Upper lobe of right lung (tissue), 1 donor: ENCODE measurements around the gene NEDD4L. TPM values are rescaled to one million over a fixed set of nuclear protein-coding genes. Genes with fewer than 3 reads are reported as not detected.

ENCODE experiments used
- ATAC-seq: fragments of 200-7000 bp; cut with Tn5 transposase; one replicate; pipeline ENCODE4 v1.9.1; 2020; ENCODE audit warnings: mild to moderate bottlenecking, moderate library complexity
- DNase-seq: peaks from one replicate; pipeline ENCODE4 v3.0.0-alpha.2; 2020
- H3K27ac ChIP-seq: fragments of 200-600 bp; one replicate; pipeline ENCODE4 v1.8.0; 2022
- H3K27me3 ChIP-seq: fragments of 200-600 bp; one replicate; pipeline ENCODE4 v1.8.0; 2022; ENCODE audit warnings: mild to moderate bottlenecking
- H3K36me3 ChIP-seq: fragments of 200-600 bp; one replicate; pipeline ENCODE4 v1.8.0; 2022
- H3K4me1 ChIP-seq: fragments of 200-600 bp; one replicate; pipeline ENCODE4 v1.8.0; 2022
- H3K4me3 ChIP-seq: fragments of 200-600 bp; one replicate; pipeline ENCODE4 v1.8.0; 2022; ENCODE audit warnings: mild to moderate bottlenecking
- H3K9me3 ChIP-seq: fragments of 200-600 bp; one replicate; pipeline ENCODE4 v1.8.0; 2022
- CTCF ChIP-seq: fragments of 200-600 bp; IDR thresholded peaks from one replicate; pipeline ENCODE4 v1.8.0; 2022; ENCODE audit warnings: antibody characterized with exemption
- intact Hi-C: fragments of 100-400 bp; cut with DNase I; formaldehyde crosslinking; loops from one replicate; pipeline ENCODE4 v1.11.0; 2022
- total RNA-seq: library from RNA; stranded (reverse); fragmentation: NEBNext Ultra II Directional; extraction: Animal tissue kit (Norgen Biotek cat#: 25700); gene quantifications from one replicate; pipeline ENCODE4 v1.2.1, GENCODE V29; 2021
- donor health status: DM: no; HTN: yes; CAD: no; lungs with severe emphysema.

The NEDD4L gene
- total RNA-seq, 1 donor from 2014 or later: 192 TPM

GRCh38 chr18:58157237-58157636 lies 113.2 kb downstream of the NEDD4L start:
- no peak for TF ChIP-seq CTCF
- H3K27me3 ChIP-seq: no peaks in the 10 kb centered on the region
- H3K4me1 ChIP-seq: no peaks in the 10 kb centered on the region
- H3K9me3 ChIP-seq: no peaks in the 10 kb centered on the region
- DNase-seq (no peak), ATAC-seq (no peak)
- H3K36me3 ChIP-seq: no peaks in the 10 kb centered on the region
- H3K27ac ChIP-seq: no peak overlapping the region
- intact Hi-C loops: no loop called here
- H3K4me3 ChIP-seq: no peak overlapping the region

GRCh38 chr18:58158008-58158407 lies 114.0 kb downstream of the NEDD4L start:
- intact Hi-C loops: no loop called here
- no peaks in the 10 kb centered on the region for H3K9me3 ChIP-seq
- ATAC-seq: no peak

DNA sequence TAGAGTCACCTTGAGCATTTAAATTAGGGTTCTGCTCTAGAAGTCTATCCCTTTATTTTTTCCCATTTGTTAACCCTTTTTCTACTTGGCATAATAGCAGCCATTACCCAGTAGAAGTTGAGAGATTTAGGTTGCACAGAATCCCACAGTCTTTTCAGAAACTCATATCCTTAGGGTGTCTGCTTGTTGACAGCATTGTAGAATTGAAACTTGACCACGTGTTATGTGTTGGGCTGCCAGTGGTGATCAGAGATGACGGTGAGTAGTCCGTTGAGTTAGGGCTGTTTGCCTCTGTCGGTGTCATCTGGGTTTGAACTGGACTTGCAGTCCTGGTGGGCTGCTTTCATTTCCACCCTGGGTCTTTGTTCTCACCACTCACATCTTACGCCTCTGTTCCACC lies 114.4 kb downstream of the NEDD4L start:
- ATAC-seq (no peak), DNase-seq (no peak)
- Histone ChIP-seq H3K9me3 (no peaks in the 10 kb centered on the region), H3K36me3 (no peaks in the 10 kb centered on the region), H3K4me3 (no peak overlapping the region), H3K4me1 (no peaks in the 10 kb centered on the region), H3K27me3 (no peaks in the 10 kb centered on the region), H3K27ac (no peak overlapping the region)
- TF ChIP-seq CTCF: no peak
- intact Hi-C loops: no loop called here

More at GRCh38 chr18:58158008-58158407, 114.0 kb downstream of the NEDD4L start:
- no peak overlapping the region for H3K4me3 ChIP-seq
- no peaks in the 10 kb centered on the region for H3K36me3 ChIP-seq
- no peak for DNase-seq
- no peaks in the 10 kb centered on the region for H3K4me1 ChIP-seq
- H3K27me3 ChIP-seq: no peaks in the 10 kb centered on the region
- no peak overlapping the region for H3K27ac ChIP-seq
- no peak for TF ChIP-seq CTCF

DNA sequence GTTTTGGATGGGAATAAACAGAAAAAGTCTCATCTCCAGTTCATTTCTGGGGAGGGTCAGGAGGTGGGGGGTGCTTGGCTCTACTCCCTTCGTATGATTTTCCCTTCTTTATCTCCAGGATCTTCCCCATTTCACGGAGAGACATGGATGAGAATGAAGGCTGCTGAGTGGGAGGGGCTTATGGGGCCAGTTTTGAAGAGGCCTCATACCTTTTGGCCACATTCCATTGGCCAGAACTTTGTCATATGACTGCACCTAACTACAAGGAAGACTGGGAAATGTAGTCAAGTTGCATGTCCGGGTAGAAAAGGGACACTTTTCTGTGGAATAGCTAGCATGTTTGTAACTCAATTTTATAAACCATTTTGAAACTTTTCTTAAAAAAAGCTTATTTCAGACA lies 117.6 kb downstream of the NEDD4L start:
- no peak for TF ChIP-seq CTCF
- Histone ChIP-seq H3K4me1 (no peaks in the 10 kb centered on the region), H3K27me3 (no peaks in the 10 kb centered on the region), H3K9me3 (no peaks in the 10 kb centered on the region), H3K27ac (no peak overlapping the region), H3K4me3 (no peak overlapping the region), H3K36me3 (no peaks in the 10 kb centered on the region)
- DNase-seq (no peak), ATAC-seq (peak; percentile 32)
- intact Hi-C loops: no loop called here

DNA sequence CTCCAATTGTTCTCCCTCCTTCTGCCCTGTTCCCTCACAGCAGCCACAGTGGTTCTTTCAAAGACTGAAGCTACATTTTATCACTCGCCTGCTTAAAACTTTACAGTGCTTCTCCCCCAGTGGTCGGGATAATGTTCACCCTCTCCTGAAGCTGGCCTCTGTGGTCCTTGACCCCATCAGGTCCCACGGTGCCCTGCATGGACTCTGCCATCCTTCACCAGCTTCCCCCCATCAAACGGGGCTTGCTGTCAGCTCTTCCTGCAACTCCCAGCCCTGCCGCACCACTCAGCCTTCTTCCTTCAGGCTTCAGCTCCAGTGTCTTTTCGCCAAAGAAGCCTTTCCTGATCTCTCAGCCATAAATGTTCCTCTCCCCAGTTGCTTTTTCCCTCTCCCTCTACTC lies 118.1 kb downstream of the NEDD4L start:
- no peak overlapping the region for H3K4me3 ChIP-seq

More for the DNA sequence above, 118.1 kb downstream of the NEDD4L start:
- no peak for DNase-seq
- no peak overlapping the region for H3K27ac ChIP-seq
- no peaks in the 10 kb centered on the region for H3K9me3 ChIP-seq
- H3K36me3 ChIP-seq: no peaks in the 10 kb centered on the region
- no peak for TF ChIP-seq CTCF
- intact Hi-C loops: no loop called here
- H3K27me3 ChIP-seq: no peaks in the 10 kb centered on the region
- H3K4me1 ChIP-seq: no peaks in the 10 kb centered on the region
- no peak for ATAC-seq
